ENCODE data around the gene MINDY3.

Gene MINDY3

GRCh38 chr10:15814565-15814964 lies 45.7 kb downstream of the MINDY3 start:
- TF ChIP-seq, protein P1, sequence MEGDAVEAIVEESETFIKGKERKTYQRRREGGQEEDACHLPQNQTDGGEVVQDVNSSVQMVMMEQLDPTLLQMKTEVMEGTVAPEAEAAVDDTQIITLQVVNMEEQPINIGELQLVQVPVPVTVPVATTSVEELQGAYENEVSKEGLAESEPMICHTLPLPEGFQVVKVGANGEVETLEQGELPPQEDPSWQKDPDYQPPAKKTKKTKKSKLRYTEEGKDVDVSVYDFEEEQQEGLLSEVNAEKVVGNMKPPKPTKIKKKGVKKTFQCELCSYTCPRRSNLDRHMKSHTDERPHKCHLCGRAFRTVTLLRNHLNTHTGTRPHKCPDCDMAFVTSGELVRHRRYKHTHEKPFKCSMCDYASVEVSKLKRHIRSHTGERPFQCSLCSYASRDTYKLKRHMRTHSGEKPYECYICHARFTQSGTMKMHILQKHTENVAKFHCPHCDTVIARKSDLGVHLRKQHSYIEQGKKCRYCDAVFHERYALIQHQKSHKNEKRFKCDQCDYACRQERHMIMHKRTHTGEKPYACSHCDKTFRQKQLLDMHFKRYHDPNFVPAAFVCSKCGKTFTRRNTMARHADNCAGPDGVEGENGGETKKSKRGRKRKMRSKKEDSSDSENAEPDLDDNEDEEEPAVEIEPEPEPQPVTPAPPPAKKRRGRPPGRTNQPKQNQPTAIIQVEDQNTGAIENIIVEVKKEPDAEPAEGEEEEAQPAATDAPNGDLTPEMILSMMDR (IDR thresholded peaks at IDR 0.05; ENCODE audit: extremely low read depth, insufficient read depth, missing control alignments) = no peak
- in situ Hi-C loops (cut with MboI; ENCODE audit: low pct_unique_long_range_greater_than_20kb, low sequenced_read_pairs, unreplicated experiment) = no loop called here
- peak; percentile 9 for DNase-seq (ENCODE audit: low spot score)

DNA sequence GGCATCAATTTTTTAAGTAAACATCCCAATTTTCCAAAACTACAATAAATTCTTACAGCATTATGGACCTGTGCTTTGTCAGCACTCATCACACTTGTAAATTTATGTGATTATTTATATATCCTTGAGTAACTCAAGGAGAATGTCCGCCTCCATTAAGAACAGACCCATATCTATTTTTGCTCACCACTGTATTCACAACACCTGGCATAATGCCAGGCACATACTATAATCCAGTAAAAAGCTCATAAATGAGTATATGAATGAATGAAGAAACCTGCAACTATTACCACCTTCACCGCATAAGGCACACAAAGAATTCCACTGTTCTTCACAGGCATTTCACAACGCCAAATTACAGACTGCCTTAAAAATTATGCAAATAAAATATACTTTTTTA lies 46.9 kb downstream of the MINDY3 start:
- TF ChIP-seq, protein P1 (IDR thresholded peaks at IDR 0.05; ENCODE audit: extremely low read depth, insufficient read depth, missing control alignments) = no peak
- in situ Hi-C loops (cut with MboI; ENCODE audit: low pct_unique_long_range_greater_than_20kb, low sequenced_read_pairs, unreplicated experiment) = no loop called here

DNA sequence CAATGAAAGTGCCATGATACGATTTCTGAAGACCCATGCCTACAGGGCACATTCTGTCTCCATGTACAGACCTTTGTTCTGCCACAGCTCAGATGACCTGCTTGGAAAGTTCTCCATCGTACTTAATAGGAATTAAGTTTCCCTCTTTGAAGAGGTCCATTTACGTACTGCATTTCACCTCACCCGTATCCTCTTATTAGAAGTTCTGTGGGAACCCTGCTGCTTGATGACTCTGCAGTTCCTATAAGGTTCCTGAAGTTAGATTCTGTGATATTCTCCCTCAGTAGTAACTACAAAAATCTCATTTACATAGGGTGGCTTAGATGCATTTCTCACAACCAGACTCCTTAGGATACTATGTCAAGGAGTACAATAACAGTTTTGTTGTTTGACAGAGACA lies 50.9 kb downstream of the MINDY3 start:
- in situ Hi-C loops (cut with MboI; ENCODE audit: low pct_unique_long_range_greater_than_20kb, low sequenced_read_pairs, unreplicated experiment) = no loop called here
- no peak for DNase-seq (ENCODE audit: low spot score)
- TF ChIP-seq, protein P1 (IDR thresholded peaks at IDR 0.05; ENCODE audit: extremely low read depth, insufficient read depth, missing control alignments) = no peak

More for the DNA sequence above, 46.9 kb downstream of the MINDY3 start:
- no peak for DNase-seq (ENCODE audit: low spot score)

DNA sequence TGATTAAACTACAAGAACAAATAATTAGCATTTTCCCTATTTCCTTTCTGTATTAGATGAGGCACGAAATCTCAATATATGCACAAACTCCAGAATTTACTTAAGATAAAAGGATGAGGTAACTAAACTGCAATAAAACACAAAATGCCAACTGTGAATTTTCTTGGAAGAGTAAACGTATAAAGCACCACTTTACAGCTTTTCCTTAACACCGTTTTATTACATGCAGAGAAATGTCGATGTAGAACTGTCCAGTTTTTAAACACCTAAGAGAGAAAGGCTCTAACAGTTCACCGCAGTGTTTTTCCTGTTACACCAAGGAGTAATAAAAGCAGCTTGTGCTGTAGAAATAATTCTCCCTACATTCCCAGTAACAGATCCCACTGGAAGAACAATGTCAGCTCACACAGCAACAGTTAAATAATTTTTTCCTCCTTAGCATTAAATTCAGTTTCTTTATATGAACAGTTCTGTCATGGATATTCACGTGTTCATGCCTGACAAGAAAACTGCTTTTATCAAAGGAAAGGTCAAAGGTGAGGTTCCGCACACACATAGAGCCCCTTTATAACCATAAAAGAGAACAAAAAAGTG lies 52.0 kb downstream of the MINDY3 start:
- in situ Hi-C loops (cut with MboI; ENCODE audit: low pct_unique_long_range_greater_than_20kb, low sequenced_read_pairs, unreplicated experiment) = no loop called here
- TF ChIP-seq, protein P1 (IDR thresholded peaks at IDR 0.05; ENCODE audit: extremely low read depth, insufficient read depth, missing control alignments) = no peak
- no peak for DNase-seq (ENCODE audit: low spot score)

- TF ChIP-seq, protein P1 (IDR thresholded peaks at IDR 0.05; ENCODE audit: extremely low read depth, insufficient read depth, missing control alignments) = no peak
- DNase-seq (ENCODE audit: low spot score) = no peak
- in situ Hi-C loops (cut with MboI; ENCODE audit: low pct_unique_long_range_greater_than_20kb, low sequenced_read_pairs, unreplicated experiment) = no loop called here
These were observed 54.8 kb downstream of the MINDY3 start for GRCh38 chr10:15805395-15806058.

GRCh38 chr10:15804109-15804508 lies 56.2 kb downstream of the MINDY3 start:
- TF ChIP-seq, protein P1 (IDR thresholded peaks at IDR 0.05; ENCODE audit: extremely low read depth, insufficient read depth, missing control alignments) = no peak
- no peak for DNase-seq (ENCODE audit: low spot score)
- in situ Hi-C loops (cut with MboI; ENCODE audit: low pct_unique_long_range_greater_than_20kb, low sequenced_read_pairs, unreplicated experiment) = no loop called here

Data from GM13977 (cell line).